Smooth muscle cell (in vitro differentiated cells): ENCODE results near the gene NCAPD3. TPM values are rescaled to one million over a fixed set of nuclear protein-coding genes. Genes with fewer than 3 reads are reported as not detected.

Experiments used
- DNase-seq: peaks from one replicate; lab custom pipeline; 2025; ENCODE audit not compliant: unreplicated experiment; lab: John Stamatoyannopoulos, UW
- H2AFZ ChIP-seq: fragments of 200-600 bp; sonication (generic); 2 replicates; pipeline ENCODE4 v1.6.0; 2016; ENCODE audit warnings: antibody characterized with exemption, low read depth, mild to moderate bottlenecking
- H3F3A ChIP-seq: fragments of 200-600 bp; sonication (generic); 2 replicates; pipeline ENCODE4 v1.6.0; 2017; ENCODE audit warnings: antibody characterized with exemption, low read depth
- H3K27ac ChIP-seq: fragments of 200-600 bp; sonication (generic); 2 replicates; pipeline ENCODE4 v1.5.1; 2016; ENCODE audit warnings: low read depth, mild to moderate bottlenecking
- H3K27me3 ChIP-seq: fragments of 200-600 bp; sonication (generic); 2 replicates; pipeline ENCODE4 v1.6.1; 2016; ENCODE audit warnings: low read depth, mild to moderate bottlenecking
- H3K36me3 ChIP-seq: fragments of 200-600 bp; sonication (generic); 2 replicates; pipeline ENCODE4 v1.5.1; 2016; ENCODE audit warnings: low read depth
- H3K4me1 ChIP-seq: fragments of 200-600 bp; sonication (generic); 2 replicates; pipeline ENCODE4 v1.5.1; 2016; ENCODE audit warnings: low read depth
- H3K4me2 ChIP-seq: fragments of 200-600 bp; sonication (generic); 2 replicates; pipeline ENCODE4 v1.6.0; 2016; ENCODE audit warnings: mild to moderate bottlenecking
- H3K4me3 ChIP-seq: fragments of 200-600 bp; sonication (generic); 2 replicates; pipeline ENCODE4 v1.5.1; 2016; ENCODE audit warnings: mild to moderate bottlenecking
- H3K79me2 ChIP-seq: fragments of 200-600 bp; sonication (generic); 2 replicates; pipeline ENCODE4 v1.6.0; 2016; ENCODE audit warnings: low read depth, mild to moderate bottlenecking
- H3K9ac ChIP-seq: fragments of 200-600 bp; sonication (generic); 2 replicates; pipeline ENCODE4 v1.6.0; 2016; ENCODE audit warnings: low read depth
- H3K9me3 ChIP-seq: fragments of 200-600 bp; sonication (generic); replicated peaks from 2 replicates; pipeline ENCODE4 v1.5.1; 2016; ENCODE audit warnings: low read depth
- H4K20me1 ChIP-seq: fragments of 200-600 bp; sonication (generic); 2 replicates; pipeline ENCODE4 v1.6.0; 2016; ENCODE audit warnings: low read depth
- WGBS: methylation state at CpG from one replicate; pipeline ENCODE4 v1.1.7; 2016; ENCODE audit warnings: low lambda C conversion rate; 5-methylcytosine and 5-hydroxymethylcytosine counted together
- polyA plus RNA-seq: library from polyadenylated mRNA; unstranded; fragments of >200 nt; fragmentation: Nextera tagmentation; extraction: Ambion mirVana; gene quantifications from 2 replicates; pipeline ENCODE4 v1.2.1, GENCODE V29; 2016
- total RNA-seq: library from RNA; depleted of rRNA; stranded (reverse); fragments of >200 nt; gene quantifications from 2 replicates; pipeline ENCODE4 v1.2.3, GENCODE V29; 2014
- TF ChIP-seq, protein P1 (sequence below): fragments of 200-600 bp; sonication (generic); IDR thresholded peaks from 2 replicates; pipeline ENCODE4 v1.5.1; 2017; ENCODE audit warnings: borderline replicate concordance, mild to moderate bottlenecking, antibody characterized with exemption; ENCODE audit not compliant: insufficient read depth, poor library complexity, severe bottlenecking

Gene NCAPD3
- total and polyA plus RNA-seq, 2 experiments from 2014 or later, result 6.6 to 11.0 TPM

- Histone ChIP-seq H2AFZ (no peak overlapping the region), H3K4me2 (peak overlapping the region; percentile 80), H3F3A (peaks cover 29% of the 10 kb centered on the region), H3K27me3 (no peaks in the 10 kb centered on the region), H3K27ac (peak overlapping the region; percentile 89), H3K4me1 (peaks cover 18% of the 10 kb centered on the region), H3K4me3 (peak overlapping the region; percentile 23), H3K9ac (peak overlapping the region; percentile 55), H4K20me1 (peaks cover 20% of the 10 kb centered on the region), H3K36me3 (no peaks in the 10 kb centered on the region), H3K9me3 (no peaks in the 10 kb centered on the region), H3K79me2 (peaks cover 48% of the 10 kb centered on the region)
- 24% methylated on average over 13 of the region's 13 CpGs for WGBS
- DNase-seq, result no peak
- TF ChIP-seq, protein P1, sequence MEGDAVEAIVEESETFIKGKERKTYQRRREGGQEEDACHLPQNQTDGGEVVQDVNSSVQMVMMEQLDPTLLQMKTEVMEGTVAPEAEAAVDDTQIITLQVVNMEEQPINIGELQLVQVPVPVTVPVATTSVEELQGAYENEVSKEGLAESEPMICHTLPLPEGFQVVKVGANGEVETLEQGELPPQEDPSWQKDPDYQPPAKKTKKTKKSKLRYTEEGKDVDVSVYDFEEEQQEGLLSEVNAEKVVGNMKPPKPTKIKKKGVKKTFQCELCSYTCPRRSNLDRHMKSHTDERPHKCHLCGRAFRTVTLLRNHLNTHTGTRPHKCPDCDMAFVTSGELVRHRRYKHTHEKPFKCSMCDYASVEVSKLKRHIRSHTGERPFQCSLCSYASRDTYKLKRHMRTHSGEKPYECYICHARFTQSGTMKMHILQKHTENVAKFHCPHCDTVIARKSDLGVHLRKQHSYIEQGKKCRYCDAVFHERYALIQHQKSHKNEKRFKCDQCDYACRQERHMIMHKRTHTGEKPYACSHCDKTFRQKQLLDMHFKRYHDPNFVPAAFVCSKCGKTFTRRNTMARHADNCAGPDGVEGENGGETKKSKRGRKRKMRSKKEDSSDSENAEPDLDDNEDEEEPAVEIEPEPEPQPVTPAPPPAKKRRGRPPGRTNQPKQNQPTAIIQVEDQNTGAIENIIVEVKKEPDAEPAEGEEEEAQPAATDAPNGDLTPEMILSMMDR, result no peak
Observed at GRCh38 chr11:134120143-134120850, 103.5 kb downstream of the NCAPD3 start.

DNA sequence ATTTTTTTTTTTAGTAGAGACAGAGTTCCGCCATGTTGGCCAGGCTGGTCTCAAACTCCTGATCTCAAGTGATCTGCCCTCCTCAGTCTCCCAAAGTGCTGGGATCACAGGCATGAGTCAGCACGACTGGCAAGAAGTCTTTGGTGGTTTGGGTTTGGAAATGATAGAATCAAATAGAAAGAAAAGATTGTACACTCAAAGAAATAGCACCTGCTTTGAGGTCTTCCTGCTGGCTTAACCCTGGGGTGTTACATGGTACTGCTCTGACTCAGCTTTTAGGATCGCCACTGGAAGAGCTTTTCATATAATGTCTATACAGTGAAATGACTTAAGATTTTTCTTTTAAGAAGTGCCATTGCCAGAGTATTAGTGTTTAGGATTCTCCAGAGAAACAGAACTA lies 104.7 kb downstream of the NCAPD3 start:
- peaks cover 59% of the 10 kb centered on the region for H3K79me2 ChIP-seq
- no peaks in the 10 kb centered on the region for H3K36me3 ChIP-seq
- H3K4me2 ChIP-seq, result peak overlapping the region; percentile 80
- peaks cover 15% of the 10 kb centered on the region for H3K4me1 ChIP-seq
- H3K27ac ChIP-seq, result peak overlapping the region; percentile 89
- H4K20me1 ChIP-seq, result peaks cover 30% of the 10 kb centered on the region
- H3F3A ChIP-seq, result peaks cover 26% of the 10 kb centered on the region
- DNase-seq, result no peak
- H3K9me3 ChIP-seq, result no peaks in the 10 kb centered on the region
- no peaks in the 10 kb centered on the region for H3K27me3 ChIP-seq
- no peak overlapping the region for H3K4me3 ChIP-seq
- H3K9ac ChIP-seq, result no peak overlapping the region
- WGBS, result 69% methylated on average over 3 of the region's 3 CpGs
- TF ChIP-seq, protein P1, result no peak
- no peak overlapping the region for H2AFZ ChIP-seq

DNA sequence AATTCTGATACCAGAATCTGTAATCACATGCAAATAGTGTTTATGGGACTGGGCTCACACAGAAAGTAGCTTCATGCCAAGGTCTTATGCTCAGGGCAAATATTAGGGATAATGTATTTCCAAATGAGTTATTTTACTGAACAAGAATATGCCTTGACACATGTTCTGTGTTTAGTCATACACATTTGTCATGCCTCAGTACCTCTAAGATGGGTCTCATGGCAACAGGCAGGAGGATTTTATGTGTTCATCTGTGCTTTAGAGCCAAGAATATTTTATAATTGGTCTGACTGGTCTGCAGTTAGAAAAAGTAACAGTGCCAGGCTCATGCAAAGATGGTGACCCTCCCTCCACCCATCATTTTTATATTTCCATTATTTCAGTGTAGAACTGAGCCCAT lies 105.8 kb downstream of the NCAPD3 start:
- Histone ChIP-seq H3K9me3 (no peaks in the 10 kb centered on the region), H3K27ac (peak overlapping the region; percentile 89)

More for the DNA sequence above, 105.8 kb downstream of the NCAPD3 start:
- Histone ChIP-seq H2AFZ (no peak overlapping the region), H3K27me3 (no peaks in the 10 kb centered on the region), H3K36me3 (no peaks in the 10 kb centered on the region), H3K4me2 (no peak overlapping the region), H3K9ac (no peak overlapping the region), H3F3A (peaks cover 26% of the 10 kb centered on the region), H3K4me1 (peaks cover 15% of the 10 kb centered on the region), H4K20me1 (peaks cover 30% of the 10 kb centered on the region), H3K79me2 (peaks cover 55% of the 10 kb centered on the region), H3K4me3 (no peak overlapping the region)
- DNase-seq, result no peak
- TF ChIP-seq, protein P1, result no peak
